NCI-H2227 treated with DMSO at 0.1 percent for 48 hours (cell line): ENCODE measurements around the gene MLEC.
A peak's percentile ranks its signal among the peaks of the same experiment; 100 is the strongest.

Experiments
- DNase-seq: peaks from one replicate; lab custom pipeline; 2025; lab: John Stamatoyannopoulos, UW

MLEC gene

GRCh38 chr12:120693848-120694247, 6.9 kb downstream of the MLEC start:
- DNase-seq = peak; percentile 23

GRCh38 chr12:120696626-120697025, 9.7 kb downstream of the MLEC start:
- DNase-seq = no peak

GRCh38 chr12:120697344-120697743, 10.4 kb downstream of the MLEC start:
- no peak for DNase-seq

GRCh38 chr12:120698665-120699064, 11.7 kb downstream of the MLEC start:
- DNase-seq = no peak

GRCh38 chr12:120699553-120699952, 12.6 kb downstream of the MLEC start:
- no peak for DNase-seq

- no peak for DNase-seq
These were observed 13.9 kb downstream of the MLEC start for GRCh38 chr12:120700886-120701285.

- DNase-seq = no peak
These were observed 15.7 kb downstream of the MLEC start for GRCh38 chr12:120702637-120703036.

GRCh38 chr12:120703311-120703942, 16.5 kb downstream of the MLEC start:
- no peak for DNase-seq

GRCh38 chr12:120705618-120706017, 18.7 kb downstream of the MLEC start:
- no peak for DNase-seq

GRCh38 chr12:120706029-120706428, 19.1 kb downstream of the MLEC start:
- DNase-seq = no peak

- DNase-seq = no peak
These were observed 21.7 kb downstream of the MLEC start for GRCh38 chr12:120708651-120709050.

GRCh38 chr12:120710031-120710804, 23.3 kb downstream of the MLEC start, which contains the start of gene UNC119B:
Gene UNC119B (plus strand): TSS chr12:120710458. CDS start chr12:120710475, 17 bp downstream.
- peak; percentile 51 for DNase-seq

- no peak for DNase-seq
These were observed 23.9 kb downstream of the MLEC start for GRCh38 chr12:120710805-120711296.

- peak; percentile 2 for DNase-seq
These were observed 24.5 kb downstream of the MLEC start for GRCh38 chr12:120711411-120711810.

- no peak for DNase-seq
These were observed 25.7 kb downstream of the MLEC start for GRCh38 chr12:120712610-120713009.

GRCh38 chr12:120713861-120714482, 27.0 kb downstream of the MLEC start:
- DNase-seq = peak; percentile 79

- no peak for DNase-seq
These were observed 31.1 kb downstream of the MLEC start for GRCh38 chr12:120718055-120718454.

GRCh38 chr12:120719072-120719471, 32.1 kb downstream of the MLEC start:
- no peak for DNase-seq

GRCh38 chr12:120719496-120720233, 32.7 kb downstream of the MLEC start:
- DNase-seq = no peak

- DNase-seq = no peak
These were observed 33.5 kb downstream of the MLEC start for GRCh38 chr12:120720234-120720986.
